CD4-positive, alpha-beta T cell treated with Interleukin-21 for 1 hour (primary cell): ENCODE measurements around the gene PIK3CD.
A peak's percentile ranks its signal among the peaks of the same experiment; 100 is the strongest.
"Not testable (repeated sequence)": the region's sequence is repeated elsewhere in the genome, so short reads cannot be mapped to it uniquely, and the experiment has no call there.

ENCODE experiments used
- DNase-seq: peaks from one replicate; pipeline ENCODE4 v3.0.0-alpha.2; 2020

The PIK3CD gene

DNA sequence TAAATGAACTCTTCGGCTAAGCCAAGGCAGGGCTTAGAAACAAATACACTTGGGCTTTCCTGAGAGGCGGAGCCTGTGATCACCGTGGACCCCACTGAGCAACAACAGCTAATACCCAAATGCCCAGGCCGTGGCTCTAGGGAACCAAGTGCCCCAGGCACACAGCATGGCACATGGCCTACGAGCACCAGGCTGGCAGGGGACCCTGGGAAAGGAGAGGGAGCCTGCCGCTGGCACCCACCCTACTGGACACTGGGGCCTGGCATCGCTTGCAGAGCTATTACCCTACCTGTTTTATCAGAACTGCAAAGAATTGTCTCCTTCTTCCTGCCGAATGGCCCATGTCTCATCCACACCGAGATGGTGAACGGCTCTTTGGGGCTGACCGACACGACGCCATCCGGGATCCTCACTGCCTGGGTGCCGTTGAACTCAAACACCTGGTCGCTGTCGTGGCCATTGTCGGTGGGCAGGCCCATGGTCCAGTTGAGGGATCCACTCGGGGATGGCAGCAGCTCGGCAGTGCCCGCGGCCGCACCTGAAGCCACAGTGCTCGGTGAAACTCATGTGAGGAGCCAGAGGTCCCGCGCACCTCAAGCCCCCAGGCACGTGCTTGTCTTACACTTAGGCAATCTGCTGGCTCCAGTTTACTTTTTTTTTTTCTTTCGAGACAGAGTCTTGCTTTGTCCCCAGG, 92.7 kb downstream of the PIK3CD start:
- DNase-seq: no peak

DNA sequence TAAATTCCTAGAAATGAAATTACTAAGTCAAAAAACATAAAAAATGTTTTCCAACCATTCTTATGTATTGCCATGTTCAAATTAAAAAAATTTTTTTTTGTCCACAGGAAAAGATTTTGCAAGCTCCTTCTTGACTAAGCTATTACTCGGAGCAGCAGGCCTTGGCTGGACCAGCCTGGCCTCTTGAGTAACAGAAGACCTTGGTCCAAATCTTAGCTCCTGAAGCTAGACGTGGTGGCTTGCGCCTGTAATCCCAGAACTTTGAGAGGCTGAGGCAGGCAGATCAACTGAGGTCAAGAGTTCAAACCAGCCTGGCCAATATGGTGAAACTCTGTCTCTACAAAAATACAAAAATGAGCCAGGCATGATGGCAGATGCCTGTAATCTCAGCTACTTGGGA, 94.7 kb downstream of the PIK3CD start:
- DNase-seq: no peak

DNA sequence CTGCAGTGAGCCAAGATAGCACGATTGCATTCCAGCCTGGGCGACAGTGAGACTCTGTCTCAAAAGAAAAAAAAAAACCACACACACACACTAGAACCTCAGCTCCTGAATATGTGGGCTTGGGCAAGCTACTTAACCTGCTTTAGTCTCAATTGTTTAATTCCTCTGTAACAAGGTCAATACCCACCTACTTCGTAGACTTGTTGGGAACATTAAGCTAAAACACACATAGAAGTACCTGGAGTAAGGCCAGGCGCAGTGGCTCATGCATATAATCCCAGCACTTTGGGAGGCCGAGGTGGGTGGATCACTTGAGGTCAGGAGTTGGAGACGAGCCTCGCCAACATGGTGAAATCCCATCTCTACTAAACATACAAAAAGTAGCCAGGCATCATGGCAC, 95.1 kb downstream of the PIK3CD start:
- DNase-seq: no peak

DNA sequence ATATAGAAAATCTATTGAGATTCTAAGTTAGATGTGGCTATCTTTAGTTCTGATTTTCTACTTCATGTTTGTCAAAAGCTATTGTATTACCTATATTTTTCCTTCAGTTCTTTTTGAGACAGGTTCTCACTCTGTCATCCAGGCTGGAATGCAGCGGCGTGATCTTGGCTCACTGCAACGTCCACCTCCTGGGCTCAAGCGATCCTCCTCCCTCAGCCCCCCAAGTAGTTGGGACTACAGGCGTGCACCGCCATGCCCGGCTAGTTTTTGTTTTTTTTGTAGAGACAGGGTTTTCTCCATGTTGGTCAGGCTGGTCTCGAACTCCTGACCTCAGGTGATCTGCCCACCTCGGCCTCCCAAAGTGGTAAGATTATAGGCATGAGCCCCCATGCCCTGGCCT, 96.9 kb downstream of the PIK3CD start:
- not testable (repeated sequence) for DNase-seq

DNA sequence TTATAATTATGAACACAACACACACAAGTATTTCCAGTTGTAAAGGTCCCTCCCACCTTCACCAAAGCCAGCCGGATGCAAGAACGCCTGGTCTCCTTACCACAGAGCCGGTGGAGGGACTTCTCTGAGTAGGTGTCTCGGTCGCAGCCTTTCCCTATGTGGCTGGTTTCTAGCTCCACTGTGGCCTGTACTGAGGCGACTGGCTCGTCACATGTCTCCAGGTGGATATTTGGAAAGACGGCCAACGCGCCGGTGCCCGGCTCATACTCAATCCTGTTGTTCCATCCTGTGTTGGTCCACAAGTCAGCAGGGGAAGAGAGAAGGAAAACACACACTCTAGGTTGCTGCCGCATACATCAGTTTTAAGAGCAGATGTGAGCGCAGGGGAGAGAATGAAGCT, 97.8 kb downstream of the PIK3CD start:
- no peak for DNase-seq

DNA sequence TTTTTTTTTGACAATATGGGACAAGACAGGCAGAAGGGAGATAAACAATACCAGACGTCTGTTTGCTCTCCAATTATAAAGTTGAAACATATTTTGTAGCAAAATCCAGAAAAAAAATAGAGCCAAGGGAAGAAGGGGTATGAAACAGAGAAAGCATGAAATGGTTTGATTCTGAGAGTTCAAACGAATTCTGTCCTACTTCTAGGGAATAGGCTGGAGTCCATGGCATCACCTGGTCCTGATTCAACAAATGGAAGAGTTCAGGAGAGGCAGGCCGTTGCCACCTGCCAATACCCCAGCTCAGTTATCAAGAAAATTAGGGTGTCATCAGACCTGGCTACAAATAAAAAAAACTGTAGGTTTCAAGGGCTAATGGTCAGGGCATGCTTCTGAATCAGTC, 100.4 kb downstream of the PIK3CD start:
- DNase-seq: no peak

DNA sequence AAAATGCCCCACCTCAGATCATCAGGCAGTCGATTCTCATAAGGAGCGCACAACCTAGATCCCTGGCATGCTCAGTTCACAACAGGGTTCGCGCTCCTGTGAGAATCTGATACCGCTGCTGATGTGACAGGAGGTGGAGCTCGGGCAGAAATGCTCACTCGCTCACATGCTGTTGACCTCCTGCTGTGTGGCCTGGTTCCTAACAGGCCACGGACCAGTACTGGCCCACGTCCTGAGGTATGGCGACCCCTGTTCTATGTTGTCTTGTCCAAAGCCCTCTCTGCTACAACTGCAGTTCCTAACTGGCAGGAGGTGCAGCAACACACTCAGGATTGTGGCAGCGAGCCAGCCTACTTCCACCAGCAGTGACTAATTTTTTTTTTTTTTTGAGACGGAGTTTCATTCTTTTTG, 101.6 kb downstream of the PIK3CD start:
- DNase-seq: no peak

DNA sequence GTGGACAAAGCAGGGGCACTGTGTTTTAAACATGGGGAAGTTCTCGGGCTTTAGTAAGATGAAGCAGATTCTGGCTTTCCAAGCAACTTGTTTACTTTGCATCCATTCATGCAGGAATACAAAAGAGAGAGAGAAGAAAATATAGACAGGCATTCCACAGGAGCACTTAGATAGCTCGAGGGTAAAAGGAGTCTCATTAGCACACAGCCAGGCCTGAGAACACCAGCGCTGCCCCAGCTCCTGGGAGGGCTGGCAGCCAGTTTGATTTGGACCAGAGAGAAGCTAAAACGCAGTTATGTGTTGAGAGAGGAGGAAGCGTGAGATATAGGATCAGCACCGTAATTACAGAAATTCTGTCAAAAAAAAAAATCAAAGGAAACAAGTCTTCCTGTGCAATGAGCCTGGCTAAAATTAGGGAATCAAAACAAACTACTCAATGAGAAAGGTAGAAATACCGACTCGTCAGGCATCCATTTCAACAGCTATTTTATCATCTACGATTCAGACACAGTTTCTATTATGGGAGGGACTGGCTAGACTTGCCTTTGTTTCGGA, 104.0 kb downstream of the PIK3CD start:
- no peak for DNase-seq

DNA sequence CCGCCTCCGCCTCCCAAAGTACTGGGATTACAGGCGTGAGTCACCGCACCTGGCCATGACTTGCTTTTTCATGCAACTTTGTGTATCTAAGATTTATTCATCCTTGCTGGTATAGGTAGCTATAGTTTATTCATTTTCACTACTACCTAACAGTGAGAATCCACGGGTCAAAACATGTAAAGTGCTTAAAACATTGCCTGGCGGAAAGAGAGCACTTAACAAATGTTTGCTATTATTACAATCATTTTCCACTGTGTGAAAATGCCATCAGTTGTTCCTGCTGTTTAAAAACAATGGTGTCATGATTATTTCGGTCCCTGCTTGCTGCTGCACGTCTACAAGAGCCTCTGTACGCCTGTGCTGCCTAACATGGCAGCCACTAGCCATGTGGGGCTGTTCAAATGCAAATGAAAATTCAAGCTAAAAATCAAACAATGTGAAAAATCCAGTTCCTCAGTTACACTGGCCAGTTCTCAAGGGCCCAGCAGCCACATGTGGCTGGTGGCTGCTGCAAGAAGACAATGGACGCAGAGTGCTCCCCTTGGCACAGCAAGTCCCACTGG, 107.1 kb downstream of the PIK3CD start:
- DNase-seq: no peak

DNA sequence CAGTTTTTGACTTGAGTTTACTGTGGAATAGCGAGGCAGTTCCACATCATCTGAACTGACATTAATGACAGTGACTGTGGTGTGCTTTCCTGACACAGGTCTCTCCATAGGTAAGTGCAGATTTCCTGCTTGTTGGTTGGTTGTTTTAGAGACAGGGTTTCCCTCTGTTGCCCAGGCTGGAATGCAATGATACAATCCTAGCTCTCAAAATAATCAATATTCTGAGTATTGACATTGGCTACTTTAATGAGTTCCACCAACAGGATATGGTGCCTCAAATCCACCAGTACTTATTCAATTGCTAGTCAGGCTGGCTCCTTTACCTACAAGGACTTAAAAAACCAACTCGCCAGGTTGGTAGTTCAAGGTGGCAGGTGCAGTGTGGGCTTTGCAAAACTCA, 108.4 kb downstream of the PIK3CD start:
- no peak for DNase-seq

DNA sequence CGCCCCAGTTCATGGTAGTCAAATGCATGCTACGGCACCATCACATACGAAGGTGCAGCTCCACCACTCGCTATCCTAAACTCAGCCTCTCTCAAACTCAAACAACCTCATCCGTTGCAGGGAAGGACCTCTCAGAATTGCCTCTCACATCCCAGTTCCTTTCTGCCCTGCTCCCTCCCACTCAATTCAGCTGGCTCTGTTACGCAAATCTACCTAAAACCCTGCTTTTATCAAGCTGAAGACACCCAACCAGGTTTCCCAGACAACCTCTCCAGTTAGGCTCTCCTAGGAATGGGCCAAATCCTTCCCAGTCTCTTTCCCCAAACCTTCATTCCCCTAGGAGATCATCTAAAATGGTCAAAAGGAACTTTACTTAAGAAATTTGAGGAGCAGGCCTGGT, 109.3 kb downstream of the PIK3CD start:
- DNase-seq: no peak

DNA sequence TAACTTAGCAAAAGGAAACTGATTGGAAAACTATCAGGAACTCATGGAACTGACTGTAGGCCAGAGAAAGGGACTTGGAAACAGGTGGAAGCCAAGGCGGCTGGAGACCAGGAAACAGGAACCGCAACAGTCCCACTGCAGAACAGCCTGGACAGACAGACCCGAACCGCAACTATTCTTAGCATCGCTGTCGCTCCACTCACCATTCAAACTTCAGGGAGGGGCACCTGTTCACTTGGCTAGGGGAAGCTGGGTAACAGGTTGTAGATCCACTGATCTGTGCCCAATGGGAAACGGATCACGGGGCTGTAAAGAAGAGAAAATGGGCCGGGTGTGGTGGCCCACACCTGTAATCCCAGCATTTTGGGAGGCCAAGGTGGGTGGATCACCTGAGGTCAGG, 110.3 kb downstream of the PIK3CD start:
- DNase-seq: no peak

DNA sequence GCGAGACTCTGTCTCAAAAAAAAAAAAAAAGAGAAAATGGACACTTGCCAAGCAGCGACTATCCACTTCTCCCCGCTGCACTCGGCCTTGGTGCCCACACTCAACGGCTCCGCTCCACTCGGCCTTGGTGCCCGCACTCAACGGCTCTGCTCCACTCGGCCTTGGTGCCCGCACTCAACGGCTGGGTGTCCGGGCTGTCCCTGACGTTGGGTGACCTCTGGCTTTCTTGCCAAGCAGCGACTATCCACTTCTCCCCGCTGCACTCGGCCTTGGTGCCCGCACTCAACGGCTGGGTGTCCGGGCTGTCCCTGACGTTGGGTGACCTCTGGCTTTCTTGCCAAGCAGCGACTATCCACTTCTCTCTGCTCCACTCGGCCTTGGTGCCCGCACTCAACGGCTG, 110.9 kb downstream of the PIK3CD start:
- not testable (repeated sequence) for DNase-seq

DNA sequence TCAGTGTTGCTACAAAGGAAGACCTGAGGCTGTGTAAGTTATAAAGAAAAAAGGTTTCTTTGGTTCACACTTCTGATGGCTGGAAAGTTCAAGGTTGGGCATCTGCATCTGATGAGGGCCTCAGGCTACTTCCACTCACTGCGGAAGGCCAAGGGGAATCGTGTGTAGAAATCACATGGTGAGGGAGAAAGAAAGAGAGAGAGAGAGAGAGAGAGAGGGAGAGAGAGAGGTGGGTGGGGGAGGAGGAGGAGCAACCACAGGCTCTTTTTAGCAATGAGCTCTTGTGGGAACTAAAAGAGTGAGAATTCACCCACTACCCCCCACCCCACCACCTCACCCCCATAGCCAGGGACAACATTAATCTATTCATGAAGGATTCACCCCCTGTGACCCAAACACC, 112.4 kb downstream of the PIK3CD start:
- no peak for DNase-seq

DNA sequence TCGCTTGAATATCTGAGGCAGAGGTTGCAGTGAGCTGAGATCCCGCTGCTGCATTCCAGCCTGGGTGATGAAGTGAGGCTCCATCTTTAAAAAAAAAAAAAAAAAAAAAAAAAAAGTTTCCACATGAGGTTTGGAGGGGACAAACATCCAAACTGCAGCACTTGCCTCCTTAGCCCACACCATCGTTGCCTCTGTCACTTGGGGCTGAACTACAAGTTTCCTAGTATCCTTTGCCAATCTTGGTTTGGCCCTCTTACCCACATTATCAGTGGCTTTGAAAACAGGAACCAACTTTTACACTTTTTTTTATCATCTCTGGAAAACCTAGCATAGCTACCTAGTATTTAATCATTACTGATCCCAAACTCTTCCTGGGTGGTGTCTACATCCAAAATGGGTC, 113.0 kb downstream of the PIK3CD start:
- no peak for DNase-seq

DNA sequence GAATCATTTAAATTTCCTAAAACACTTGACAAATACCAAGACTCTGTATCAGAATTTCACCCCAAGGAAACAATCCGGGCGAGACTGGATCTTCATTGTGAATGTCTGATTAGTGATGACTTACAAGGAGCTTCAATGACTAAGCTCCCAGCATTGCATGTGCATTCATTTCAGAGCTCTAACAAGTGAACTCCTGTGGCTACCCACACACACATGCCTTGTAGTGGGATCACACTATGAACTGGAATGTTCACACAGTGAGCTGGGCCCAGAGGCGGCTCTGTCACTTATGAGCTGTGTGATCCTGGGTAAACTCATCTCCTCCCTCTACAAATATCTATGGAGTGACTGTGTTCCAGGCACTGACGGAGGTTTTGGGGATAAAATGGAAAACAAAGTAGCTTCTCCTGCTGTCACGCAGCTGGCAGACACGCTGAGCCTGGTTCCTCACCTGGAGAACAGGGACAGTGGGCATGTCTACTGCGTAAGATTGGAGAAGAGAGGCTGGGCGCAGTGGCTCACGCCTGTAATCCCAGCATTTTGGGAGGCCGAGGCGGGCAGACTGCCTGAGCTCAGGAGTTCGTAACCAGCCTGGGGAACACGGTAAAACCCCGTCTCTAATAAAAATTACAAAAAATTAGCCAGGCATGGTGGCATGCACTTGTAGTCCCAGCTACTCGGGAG, 115.4 kb downstream of the PIK3CD start:
- DNase-seq: no peak

DNA sequence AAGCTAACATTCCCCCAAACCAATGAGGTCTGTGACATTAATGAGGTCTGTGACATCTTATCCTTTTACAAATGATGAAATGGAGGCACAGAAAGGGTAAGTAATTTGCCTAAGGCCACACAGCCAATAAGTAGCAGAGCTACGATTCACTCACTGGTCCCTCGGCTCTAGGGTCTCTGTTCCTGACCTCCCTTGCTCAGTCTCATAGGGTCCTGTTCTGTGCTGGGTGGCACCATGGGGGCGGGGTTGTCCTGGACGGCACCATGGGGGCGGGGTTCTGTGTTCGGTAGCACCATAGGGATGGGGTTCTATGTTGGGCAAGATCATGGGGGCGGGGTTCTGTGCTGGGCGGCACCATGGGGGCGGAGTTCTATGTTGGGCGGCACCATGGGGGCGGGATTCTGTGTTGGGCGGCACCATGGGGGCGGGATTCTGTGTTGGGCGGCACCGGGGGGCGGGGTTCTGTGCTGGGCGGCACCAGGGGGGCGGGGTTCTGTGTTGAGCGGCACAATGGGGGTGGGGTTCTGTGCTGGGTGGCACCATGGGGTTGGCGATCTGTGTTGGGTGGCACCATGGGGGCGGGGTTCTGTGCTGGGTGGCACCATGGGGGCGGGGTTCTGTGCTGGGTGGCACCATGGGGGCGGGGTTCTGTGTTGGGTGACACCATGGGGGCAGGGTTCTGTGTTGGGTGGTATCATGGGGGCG, 116.6 kb downstream of the PIK3CD start:
- peak; percentile 28 for DNase-seq

DNA sequence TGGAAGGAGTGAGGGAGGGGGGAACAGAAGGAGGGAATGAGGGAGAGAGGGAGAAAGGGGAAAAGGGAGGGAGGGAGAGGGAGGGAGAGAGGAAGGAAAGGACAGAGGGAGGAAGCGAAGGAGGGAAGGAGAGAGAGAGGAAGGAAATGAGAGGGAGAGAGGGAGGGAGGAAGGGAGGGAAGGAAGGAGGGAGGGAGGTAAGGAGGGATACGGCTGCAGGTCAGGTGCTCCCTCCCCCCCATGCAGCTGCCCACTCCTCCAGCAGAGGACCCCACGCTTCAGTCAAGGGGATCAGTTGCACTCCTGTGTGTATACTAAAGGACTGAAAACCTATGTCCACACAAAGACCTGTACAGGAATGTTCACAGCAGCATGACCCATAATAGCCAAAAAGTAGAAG, 117.5 kb downstream of the PIK3CD start:
- DNase-seq: no peak

DNA sequence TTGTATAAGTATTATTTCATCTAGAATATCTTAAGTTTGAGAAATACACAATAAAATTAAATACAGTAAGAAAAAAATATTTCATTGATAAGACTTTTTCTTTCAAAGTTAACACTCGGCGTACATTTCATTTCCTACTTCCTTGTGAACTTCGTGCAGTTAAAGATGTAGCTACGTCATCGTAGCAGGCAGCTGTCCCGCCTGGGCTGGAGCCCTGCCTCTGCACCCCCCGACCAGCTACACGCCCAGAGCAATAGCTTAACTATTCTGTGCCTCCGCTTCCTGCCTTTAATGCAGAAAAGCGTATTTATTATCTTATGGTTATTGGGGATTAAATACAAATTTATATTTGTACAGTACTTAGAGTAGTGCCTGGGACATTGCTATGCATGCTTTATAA, 118.8 kb downstream of the PIK3CD start:
- DNase-seq: no peak

DNA sequence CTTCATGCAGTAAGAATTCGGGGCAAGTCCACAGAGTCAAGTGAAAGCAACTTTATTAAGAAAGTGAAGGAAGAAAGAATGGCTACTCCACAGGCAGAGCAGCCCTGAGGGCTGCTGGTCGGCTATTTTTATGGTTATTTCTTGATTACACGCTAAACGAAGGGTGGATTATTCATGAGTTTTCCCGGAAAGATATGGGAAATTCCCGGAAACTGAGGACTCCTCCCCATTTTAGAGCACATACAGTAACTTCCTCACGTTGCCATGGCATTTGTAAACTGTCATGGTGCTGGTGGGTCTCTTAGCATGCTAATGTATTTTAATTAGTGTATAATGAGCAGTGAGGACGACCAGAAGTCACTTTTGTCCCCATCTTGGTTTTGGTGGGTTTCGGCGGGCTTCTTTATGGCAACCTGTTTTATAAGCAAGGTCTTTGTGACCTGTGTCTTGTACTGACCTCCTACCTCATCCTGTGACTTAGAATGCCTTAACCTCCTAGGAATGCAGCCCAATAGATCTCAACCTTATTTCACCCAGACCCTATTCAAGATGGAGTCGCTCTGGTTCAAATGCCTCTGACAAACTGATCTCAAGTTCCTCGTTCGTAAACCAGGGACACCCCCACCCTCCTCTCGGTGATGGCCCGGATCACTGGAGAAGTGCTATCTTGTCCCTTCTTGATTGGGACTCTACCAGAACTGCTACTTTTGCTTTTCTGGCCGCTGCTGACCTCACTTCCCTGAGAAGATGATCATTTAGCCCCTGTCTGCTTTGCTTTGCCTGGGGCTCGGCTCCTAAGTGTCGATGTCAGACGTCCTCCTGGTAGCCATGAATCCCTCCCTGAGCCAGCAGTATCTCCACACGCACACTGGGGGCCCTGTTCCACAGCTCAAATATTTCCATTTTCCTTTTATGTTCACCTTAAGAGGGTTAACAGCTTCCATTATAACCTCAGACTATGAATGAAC, 123.5 kb downstream of the PIK3CD start:
- DNase-seq: no peak

DNA sequence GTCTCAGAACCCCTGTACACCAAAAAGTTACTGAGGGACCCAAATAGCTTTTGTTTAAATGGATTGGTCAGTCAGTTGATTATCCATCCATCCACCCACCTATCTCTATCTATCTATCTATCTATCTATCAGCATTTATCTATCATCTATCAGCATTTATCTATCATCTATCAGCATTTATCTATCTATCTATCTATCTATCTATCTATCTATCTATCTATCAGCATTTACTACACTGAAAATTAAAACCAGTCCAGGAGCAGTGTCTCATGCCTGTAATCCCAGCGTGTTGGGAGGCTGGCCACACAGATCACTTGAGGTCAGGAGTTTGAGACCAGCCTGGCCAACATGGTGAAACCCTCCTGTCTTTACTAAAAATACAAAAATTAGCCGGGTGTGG, 125.2 kb downstream of the PIK3CD start:
- DNase-seq: no peak
